Activated T-cell treated with anti-CD3 and anti-CD28 coated beads, Interleukin-2, amount 50 U/mL, for 24 hours (primary cell): ENCODE measurements around the gene SCG5.

Experiments used
- DNase-seq: peaks from one replicate; pipeline ENCODE4 v3.0.0-alpha.2; 2020
- H3K27ac Mint-ChIP-seq: 2 replicates; pipeline ENCODE4 v1.8.0; 2020; ENCODE audit warnings: mild to moderate bottlenecking, mixed read lengths
- H3K27me3 Mint-ChIP-seq: 2 replicates; pipeline ENCODE4 v1.8.0; 2020; ENCODE audit warnings: mixed read lengths
- H3K36me3 Mint-ChIP-seq: 2 replicates; pipeline ENCODE4 v1.8.0; 2020; ENCODE audit warnings: low read depth, mixed read lengths
- H3K4me1 Mint-ChIP-seq: 2 replicates; pipeline ENCODE4 v1.8.0; 2020; ENCODE audit warnings: low read depth, mixed read lengths
- H3K4me3 Mint-ChIP-seq: 2 replicates; pipeline ENCODE4 v1.8.0; 2020; ENCODE audit warnings: mild to moderate bottlenecking, moderate library complexity, mixed read lengths
- H3K9me3 Mint-ChIP-seq: 2 replicates; pipeline ENCODE4 v1.8.0; 2020; ENCODE audit warnings: mixed read lengths

The SCG5 gene

GRCh38 chr15:32718227-32718820 is 76.8 kb downstream of the SCG5 start:
- Mint-ChIP-seq H3K36me3 (no peaks in the 10 kb centered on the region), H3K4me3 (peak overlapping the region; percentile 53), H3K9me3 (no peaks in the 10 kb centered on the region), H3K4me1 (peaks cover 31% of the 10 kb centered on the region), H3K27ac (peak overlapping the region; percentile 41), H3K27me3 (peaks cover 90% of the 10 kb centered on the region)
- DNase-seq, result peak; percentile 39

DNA sequence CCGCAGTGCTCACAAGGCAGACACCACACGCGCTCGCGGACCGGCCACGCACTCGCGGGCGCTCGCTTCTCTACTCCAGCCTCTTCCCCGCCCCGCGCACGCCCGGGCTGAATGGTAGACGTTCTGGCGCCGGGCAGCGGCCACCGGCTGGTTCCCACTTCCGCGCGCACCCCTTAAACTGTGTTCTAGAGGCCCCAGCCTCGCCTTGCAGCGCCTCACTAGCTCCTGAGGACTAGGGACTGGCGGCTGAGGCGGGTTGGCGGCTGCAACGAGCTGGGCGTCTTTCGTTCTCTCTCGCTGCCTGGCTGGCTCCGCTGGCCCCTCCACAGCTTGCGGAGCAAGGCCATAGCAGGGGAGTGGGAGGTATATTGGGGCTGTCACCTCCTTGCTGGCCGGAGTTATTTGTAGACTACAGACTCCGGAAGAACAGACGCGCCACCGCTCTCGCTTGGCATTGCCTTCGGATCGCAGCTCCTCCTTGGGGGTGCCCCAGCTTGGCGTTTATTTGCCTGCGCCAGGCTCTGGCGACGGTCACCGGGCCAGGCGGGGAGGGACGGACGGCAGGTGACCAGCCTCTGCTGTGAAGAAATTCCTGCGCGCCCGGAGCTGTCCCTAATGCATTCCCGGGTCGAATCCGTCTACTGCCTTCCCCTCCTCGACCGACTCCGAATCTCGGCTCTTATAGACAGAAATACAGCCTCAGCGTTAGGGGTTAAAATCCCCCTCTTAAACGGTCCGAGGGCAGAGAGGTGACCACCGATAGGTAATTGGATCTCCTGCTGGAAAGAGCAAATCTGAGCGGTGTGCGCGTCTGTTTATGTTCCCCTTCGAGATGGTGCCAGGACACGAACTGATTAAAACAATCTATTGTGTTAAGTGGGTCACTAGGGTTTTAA is 77.6 kb downstream of the SCG5 start:
- peak overlapping the region; percentile 53 for H3K4me3 Mint-ChIP-seq
- H3K4me1 Mint-ChIP-seq, result peaks cover 37% of the 10 kb centered on the region
- peak; percentile 35 for DNase-seq
- H3K27me3 Mint-ChIP-seq, result peaks cover 87% of the 10 kb centered on the region
- no peaks in the 10 kb centered on the region for H3K9me3 Mint-ChIP-seq
- H3K36me3 Mint-ChIP-seq, result no peaks in the 10 kb centered on the region
- H3K27ac Mint-ChIP-seq, result no peak overlapping the region

DNA sequence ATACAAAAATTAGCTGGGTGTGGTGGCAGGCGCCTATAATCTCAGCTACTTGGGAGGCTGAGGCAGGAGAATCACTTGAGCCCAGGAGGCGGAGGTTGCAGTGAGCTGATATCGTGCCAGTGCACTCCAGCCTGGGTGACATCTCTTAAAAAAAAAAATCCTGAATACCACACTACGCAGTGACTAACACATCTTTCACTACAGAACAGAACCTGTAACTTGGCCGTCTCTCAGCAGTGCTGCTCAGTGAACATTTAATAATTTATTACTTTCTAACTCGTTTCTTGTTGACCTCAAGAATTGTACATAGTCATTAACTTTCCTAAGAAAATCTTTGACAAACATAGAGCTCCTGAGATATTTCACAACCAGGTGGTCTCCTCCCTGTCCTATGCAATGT is 80.1 kb downstream of the SCG5 start:
- Mint-ChIP-seq H3K4me3 (no peak overlapping the region), H3K4me1 (peaks cover 36% of the 10 kb centered on the region)

DNA sequence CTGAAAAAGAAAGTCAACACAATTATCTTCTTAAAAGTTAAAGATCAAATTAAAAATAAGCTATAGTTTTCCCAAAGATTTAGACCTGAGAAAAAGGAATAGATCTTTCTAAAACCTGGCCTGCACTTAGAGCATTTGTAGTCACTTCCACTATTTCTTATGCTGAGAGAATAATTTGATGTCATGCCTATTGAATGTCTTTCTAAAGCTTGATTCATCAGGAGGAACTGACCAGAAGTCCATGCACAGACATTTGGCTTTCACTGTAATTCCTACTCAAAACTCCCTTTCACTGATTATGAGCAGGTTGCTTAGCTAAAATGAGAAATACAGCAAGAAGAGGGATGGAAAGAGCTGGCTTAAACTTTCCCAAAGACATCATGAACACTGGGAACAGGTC is 80.6 kb downstream of the SCG5 start:
- Mint-ChIP-seq H3K27ac (no peak overlapping the region), H3K27me3 (peaks cover 92% of the 10 kb centered on the region), H3K9me3 (peaks cover 2% of the 10 kb centered on the region)

More for the DNA sequence above, 80.1 kb downstream of the SCG5 start:
- no peak for DNase-seq
- H3K27ac Mint-ChIP-seq, result no peak overlapping the region
- peaks cover 2% of the 10 kb centered on the region for H3K9me3 Mint-ChIP-seq
- peaks cover 92% of the 10 kb centered on the region for H3K27me3 Mint-ChIP-seq
- H3K36me3 Mint-ChIP-seq, result no peaks in the 10 kb centered on the region

DNA sequence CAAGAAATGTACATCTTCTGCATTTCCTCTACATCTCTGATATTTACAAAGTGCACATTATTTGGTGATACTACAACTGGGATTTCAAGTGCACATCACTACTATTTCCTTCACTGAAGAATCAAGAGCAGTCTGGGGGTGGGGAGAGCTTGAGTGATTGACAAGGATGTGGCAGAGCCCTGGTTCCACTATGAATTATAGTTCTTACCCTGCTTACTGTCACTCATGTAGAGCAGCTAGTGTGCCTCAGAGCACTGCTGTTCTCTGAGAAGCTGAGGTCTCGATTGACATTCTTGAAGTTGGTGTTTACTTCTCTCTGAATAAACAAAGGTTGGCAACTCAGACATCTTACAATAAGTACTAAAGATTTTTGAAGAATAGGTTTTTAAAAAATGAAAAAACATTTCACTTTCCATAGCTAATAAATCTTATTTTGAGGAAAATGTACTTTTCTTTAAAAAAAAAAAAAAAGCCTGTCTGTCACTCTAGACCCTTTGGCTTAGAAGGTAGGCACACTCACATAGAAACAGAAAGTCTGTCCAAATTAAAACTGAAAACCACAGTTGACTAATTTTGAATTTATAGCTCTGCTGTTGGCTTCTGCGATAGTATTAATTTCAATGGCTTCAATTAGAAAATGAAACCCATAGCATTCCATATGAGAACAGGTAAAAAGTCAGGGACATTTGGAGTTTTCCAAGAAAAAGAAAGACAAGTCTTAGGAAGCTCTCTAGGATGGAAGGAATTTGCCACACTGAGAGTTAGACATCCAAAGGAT is 81.8 kb downstream of the SCG5 start:
- no peaks in the 10 kb centered on the region for H3K36me3 Mint-ChIP-seq
- peaks cover 24% of the 10 kb centered on the region for H3K4me1 Mint-ChIP-seq
- H3K4me3 Mint-ChIP-seq, result no peak overlapping the region
- H3K27me3 Mint-ChIP-seq, result peaks cover 93% of the 10 kb centered on the region
- no peak overlapping the region for H3K27ac Mint-ChIP-seq
- DNase-seq, result no peak
- H3K9me3 Mint-ChIP-seq, result peaks cover 2% of the 10 kb centered on the region

More for the DNA sequence above, 80.6 kb downstream of the SCG5 start:
- DNase-seq, result no peak
- Mint-ChIP-seq H3K4me3 (no peak overlapping the region), H3K4me1 (peaks cover 31% of the 10 kb centered on the region), H3K36me3 (no peaks in the 10 kb centered on the region)

GRCh38 chr15:32729700-32730395 is 88.3 kb downstream of the SCG5 start:
- no peak for DNase-seq
- Mint-ChIP-seq H3K36me3 (no peaks in the 10 kb centered on the region), H3K4me3 (no peak overlapping the region), H3K4me1 (peaks cover 7% of the 10 kb centered on the region), H3K9me3 (peaks cover 2% of the 10 kb centered on the region), H3K27ac (no peak overlapping the region), H3K27me3 (peaks cover 80% of the 10 kb centered on the region)

- Mint-ChIP-seq H3K36me3 (no peaks in the 10 kb centered on the region), H3K9me3 (no peaks in the 10 kb centered on the region), H3K4me3 (no peak overlapping the region), H3K27me3 (peaks cover 75% of the 10 kb centered on the region), H3K27ac (no peak overlapping the region), H3K4me1 (peaks cover 7% of the 10 kb centered on the region)
- no peak for DNase-seq
These were observed 89.5 kb downstream of the SCG5 start for GRCh38 chr15:32730677-32731654.

DNA sequence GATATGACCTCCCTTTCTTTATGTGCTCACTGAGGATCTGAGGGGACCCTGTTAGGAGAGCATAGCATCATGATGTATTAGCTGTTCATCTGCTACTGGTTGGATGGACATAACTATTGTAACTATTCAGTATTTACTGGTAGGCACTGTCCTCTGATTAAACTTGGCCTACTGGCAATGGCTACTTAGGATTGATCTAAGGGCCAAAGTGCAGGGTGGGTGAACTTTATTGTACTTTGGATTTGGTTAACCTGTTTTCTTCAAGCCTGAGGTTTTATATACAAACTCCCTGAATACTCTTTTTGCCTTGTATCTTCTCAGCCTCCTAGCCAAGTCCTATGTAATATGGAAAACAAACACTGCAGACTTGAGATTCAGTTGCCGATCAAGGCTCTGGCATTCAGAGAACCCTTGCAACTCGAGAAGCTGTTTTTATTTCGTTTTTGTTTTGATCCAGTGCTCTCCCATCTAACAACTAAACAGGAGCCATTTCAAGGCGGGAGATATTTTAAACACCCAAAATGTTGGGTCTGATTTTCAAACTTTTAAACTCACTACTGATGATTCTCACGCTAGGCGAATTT is 91.2 kb downstream of the SCG5 start:
- no peaks in the 10 kb centered on the region for H3K36me3 Mint-ChIP-seq
- peaks cover 7% of the 10 kb centered on the region for H3K4me1 Mint-ChIP-seq
- H3K4me3 Mint-ChIP-seq, result no peak overlapping the region
- peaks cover 69% of the 10 kb centered on the region for H3K27me3 Mint-ChIP-seq
- no peak for DNase-seq
- no peaks in the 10 kb centered on the region for H3K9me3 Mint-ChIP-seq
- H3K27ac Mint-ChIP-seq, result no peak overlapping the region

DNA sequence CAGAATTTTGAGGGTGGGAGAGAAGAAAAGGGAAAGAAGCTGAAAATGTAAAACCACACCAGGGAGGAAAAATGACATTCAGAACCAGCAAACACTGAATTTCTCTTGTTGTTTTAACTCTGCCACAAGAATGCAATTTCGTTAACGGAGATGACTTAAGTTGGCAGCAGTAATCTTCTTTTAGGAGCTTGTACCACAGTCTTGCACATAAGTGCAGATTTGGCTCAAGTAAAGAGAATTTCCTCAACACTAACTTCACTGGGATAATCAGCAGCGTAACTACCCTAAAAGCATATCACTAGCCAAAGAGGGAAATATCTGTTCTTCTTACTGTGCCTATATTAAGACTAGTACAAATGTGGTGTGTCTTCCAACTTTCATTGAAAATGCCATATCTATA is 91.8 kb downstream of the SCG5 start:
- peaks cover 66% of the 10 kb centered on the region for H3K27me3 Mint-ChIP-seq
- H3K9me3 Mint-ChIP-seq, result no peaks in the 10 kb centered on the region
- H3K4me3 Mint-ChIP-seq, result no peak overlapping the region

DNA sequence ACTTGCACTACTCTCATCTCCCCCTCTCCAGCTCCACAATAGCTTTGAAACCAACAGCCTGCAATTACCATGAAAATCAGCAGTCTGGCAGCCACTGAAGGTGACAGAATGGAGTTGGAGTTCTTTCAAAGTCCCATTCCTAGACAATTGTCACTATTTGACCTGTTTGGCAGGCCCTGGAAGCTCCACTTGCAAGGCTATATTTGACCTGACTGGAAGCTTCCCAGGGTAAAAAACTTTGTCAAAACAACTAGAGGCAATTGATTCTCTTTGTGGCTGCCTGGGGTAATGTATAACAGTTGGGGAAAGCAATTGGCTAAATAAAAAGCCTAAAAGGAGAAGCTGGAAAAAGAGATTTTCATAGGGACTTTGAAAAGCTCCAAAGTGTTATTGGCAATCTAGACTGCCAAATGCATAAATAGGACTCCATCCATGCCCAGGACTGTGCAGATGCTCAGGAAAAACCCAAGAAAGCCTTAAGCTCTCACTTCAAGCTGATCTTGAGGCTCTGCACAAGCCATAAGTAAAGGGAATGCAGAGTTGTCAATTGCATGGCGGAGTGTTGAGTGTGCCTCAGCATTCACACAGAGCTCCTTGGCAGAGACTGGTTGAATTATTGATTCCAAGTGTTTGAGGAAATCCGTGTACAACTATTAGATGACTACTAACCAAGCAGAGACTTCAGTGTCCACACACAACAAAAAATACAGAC is 94.6 kb downstream of the SCG5 start:
- Mint-ChIP-seq H3K9me3 (no peaks in the 10 kb centered on the region), H3K27ac (no peak overlapping the region), H3K27me3 (peaks cover 46% of the 10 kb centered on the region), H3K4me1 (no peaks in the 10 kb centered on the region), H3K4me3 (no peak overlapping the region), H3K36me3 (no peaks in the 10 kb centered on the region)
- DNase-seq, result no peak

More for the DNA sequence above, 91.8 kb downstream of the SCG5 start:
- no peak for DNase-seq
- no peak overlapping the region for H3K27ac Mint-ChIP-seq
- no peaks in the 10 kb centered on the region for H3K36me3 Mint-ChIP-seq
- peaks cover 7% of the 10 kb centered on the region for H3K4me1 Mint-ChIP-seq

DNA sequence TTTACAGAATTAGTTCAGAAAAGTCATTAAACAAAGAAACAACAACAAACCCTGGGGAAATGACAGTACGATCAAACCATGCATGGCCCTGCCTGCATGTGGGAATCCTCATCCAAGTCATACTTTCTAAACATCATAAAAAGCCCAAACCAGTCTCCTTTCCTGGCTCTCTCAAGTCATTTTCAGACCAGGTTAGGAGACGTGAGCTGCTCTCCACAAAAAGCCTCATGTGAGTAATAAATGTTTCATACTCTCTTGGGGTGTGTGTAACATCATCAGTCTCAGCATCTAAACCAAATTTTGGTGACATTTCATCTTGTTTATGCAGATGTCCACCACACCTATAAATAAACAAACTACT is 95.2 kb downstream of the SCG5 start:
- no peak for DNase-seq
- Mint-ChIP-seq H3K27ac (no peak overlapping the region), H3K27me3 (peaks cover 43% of the 10 kb centered on the region)

DNA sequence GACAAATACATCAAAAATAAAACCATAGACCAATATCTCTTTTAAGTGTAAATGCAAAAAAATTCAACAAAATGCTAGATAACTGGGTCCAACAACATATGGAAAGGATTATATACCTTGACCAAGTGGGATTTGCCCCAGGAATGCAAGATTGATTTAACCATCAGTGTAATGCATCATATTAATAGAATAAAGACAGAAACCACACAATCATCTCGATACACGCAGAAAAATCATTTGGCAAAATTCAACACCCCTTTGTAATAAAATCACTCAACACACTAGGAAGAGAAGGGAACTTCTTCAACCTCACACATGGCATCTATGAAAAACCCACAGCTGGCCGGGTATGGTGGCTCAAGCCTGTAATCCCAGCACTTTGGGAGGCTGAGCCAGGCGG is 95.8 kb downstream of the SCG5 start:
- no peak for DNase-seq
- Mint-ChIP-seq H3K27ac (no peak overlapping the region), H3K36me3 (no peaks in the 10 kb centered on the region)

More for the DNA sequence above, 95.2 kb downstream of the SCG5 start:
- no peak overlapping the region for H3K4me3 Mint-ChIP-seq
- H3K9me3 Mint-ChIP-seq, result no peaks in the 10 kb centered on the region
- no peaks in the 10 kb centered on the region for H3K4me1 Mint-ChIP-seq
- no peaks in the 10 kb centered on the region for H3K36me3 Mint-ChIP-seq

DNA sequence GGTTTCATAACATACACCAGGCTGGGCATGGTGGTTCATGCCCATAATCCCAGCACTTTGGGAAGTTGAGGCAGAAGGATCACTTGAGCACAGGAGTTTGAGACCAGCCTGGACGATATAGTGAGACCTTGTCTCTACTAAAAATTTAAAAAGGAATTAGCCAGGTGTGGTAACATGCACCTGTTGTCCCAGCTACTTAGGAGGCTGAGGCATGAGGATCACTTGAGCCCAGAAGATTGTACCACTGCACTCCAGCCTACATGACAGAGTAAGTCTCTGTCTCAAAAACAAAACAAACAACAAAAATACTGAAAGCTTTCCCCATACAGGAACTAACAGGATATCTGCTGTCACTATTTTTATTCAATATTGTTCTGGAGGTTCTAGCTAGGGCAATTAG is 97.2 kb downstream of the SCG5 start:
- Mint-ChIP-seq H3K9me3 (no peaks in the 10 kb centered on the region), H3K27ac (no peak overlapping the region), H3K27me3 (peaks cover 40% of the 10 kb centered on the region), H3K4me1 (no peaks in the 10 kb centered on the region), H3K36me3 (no peaks in the 10 kb centered on the region), H3K4me3 (no peak overlapping the region)
- DNase-seq, result no peak

More for the DNA sequence above, 95.8 kb downstream of the SCG5 start:
- Mint-ChIP-seq H3K4me3 (no peak overlapping the region), H3K9me3 (no peaks in the 10 kb centered on the region), H3K4me1 (no peaks in the 10 kb centered on the region), H3K27me3 (peaks cover 41% of the 10 kb centered on the region)
